DND-41 (cell line): Measurements from ENCODE around the gene TARDBP.

Experiments
- ATAC-seq: fragments of 200-7000 bp; cut with Tn5 transposase; 3 replicates; pipeline ENCODE4 v1.9.1; 2021; ENCODE audit warnings: low read depth; ENCODE audit not compliant: insufficient read depth
- DNase-seq: peaks from one replicate; pipeline ENCODE4 v3.0.0-alpha.2; 2020
- H2AFZ ChIP-seq: 2 replicates; pipeline ENCODE4 v1.6.0; 2012; ENCODE audit warnings: low read depth, low read length
- H3K27ac ChIP-seq: 2 replicates; pipeline ENCODE4 v1.5.1; 2012; ENCODE audit warnings: low read length, inconsistent platforms
- H3K27me3 ChIP-seq: fragments of 200-600 bp; sonication (generic); 2 replicates; pipeline ENCODE4 v1.6.0; 2012; ENCODE audit warnings: low read length, mild to moderate bottlenecking, inconsistent platforms; ENCODE audit not compliant: insufficient read depth, poor library complexity
- H3K36me3 ChIP-seq: 2 replicates; pipeline ENCODE4 v1.5.1; 2012; ENCODE audit warnings: low read length, inconsistent platforms; ENCODE audit not compliant: insufficient read depth
- H3K4me1 ChIP-seq: 2 replicates; pipeline ENCODE4 v1.5.1; 2012; ENCODE audit warnings: mild to moderate bottlenecking, low read length; ENCODE audit not compliant: insufficient read depth
- H3K4me2 ChIP-seq: 2 replicates; pipeline ENCODE4 v1.6.0; 2012; ENCODE audit warnings: mild to moderate bottlenecking, moderate library complexity, low read length, inconsistent platforms; ENCODE audit not compliant: insufficient read depth
- H3K4me3 ChIP-seq, 2 experiments: fragments of 200-600 bp in 1 of 2; shearing (Covaris generic) in 1 of 2; 2 replicates each; pipeline ENCODE4 v1.5.1; 2012 to 2016; ENCODE audit warnings: inconsistent platforms in 2 of 2, low read length in 2 of 2, mild to moderate bottlenecking in 2 of 2, low read depth in 1 of 2, moderate library complexity in 1 of 2
- H3K79me2 ChIP-seq: 2 replicates; pipeline ENCODE4 v1.6.0; 2012; ENCODE audit warnings: low read length, inconsistent platforms; ENCODE audit not compliant: insufficient read depth
- H3K9ac ChIP-seq: 2 replicates; pipeline ENCODE4 v1.6.0; 2012; ENCODE audit warnings: low read depth, mild to moderate bottlenecking, inconsistent platforms, low read length, moderate library complexity
- H3K9me3 ChIP-seq: 2 replicates; pipeline ENCODE4 v1.5.1; 2012; ENCODE audit warnings: low read length, moderate library complexity, mild to moderate bottlenecking, inconsistent platforms; ENCODE audit not compliant: insufficient read depth, severe bottlenecking
- H4K20me1 ChIP-seq: 2 replicates; pipeline ENCODE4 v1.6.0; 2012; ENCODE audit warnings: low read length; ENCODE audit not compliant: insufficient read depth
- CTCF ChIP-seq: IDR thresholded peaks from 2 replicates; pipeline ENCODE4 v1.5.1; 2012; ENCODE audit warnings: borderline replicate concordance, low read length, moderate library complexity, mild to moderate bottlenecking; ENCODE audit not compliant: poor library complexity, severe bottlenecking; ENCODE audit errors: extremely low read depth
- EZH2 ChIP-seq: IDR thresholded peaks from 3 replicates; pipeline ENCODE4 v1.6.1; 2012; ENCODE audit warnings: borderline replicate concordance, low read depth, mild to moderate bottlenecking, moderate library complexity, low read length, inconsistent platforms; ENCODE audit not compliant: severe bottlenecking

TARDBP gene

GRCh38 chr1:11059155-11059967 lies 46.9 kb downstream of the TARDBP start:
- Histone ChIP-seq H3K79me2 (peaks cover 37% of the 10 kb centered on the region), H3K4me1 (peaks cover 34% of the 10 kb centered on the region), H3K27ac (peak overlapping the region; percentile 77), H3K27me3 (no peaks in the 10 kb centered on the region), H2AFZ (peak overlapping the region; percentile 86), H4K20me1 (peaks cover 16% of the 10 kb centered on the region; the same call in 1 of the 2 replicates), H3K4me2 (peak overlapping the region; percentile 97), H3K9ac (peak overlapping the region; percentile 83), H3K9me3 (no peaks in the 10 kb centered on the region), H3K36me3 (peaks cover 45% of the 10 kb centered on the region), H3K4me3 (peak overlapping the region; percentile 95 to 99)
- 0 out of 3 replicates have a peak, but pooled peaks have one; percentile 7 for ATAC-seq
- peak; percentile 39 for DNase-seq
- no peak for TF ChIP-seq EZH2
- TF ChIP-seq CTCF: no peak

- peak within 1 kb of the TSS; percentile 83 for H3K9ac ChIP-seq
- H3K4me3 ChIP-seq: peak within 1 kb of the TSS; percentile 95 to 99
- no peaks in the 10 kb centered on the region for H3K27me3 ChIP-seq
- ATAC-seq: peak; percentile 97
- peak within 1 kb of the TSS; percentile 77 for H3K27ac ChIP-seq
- TF ChIP-seq EZH2 (no peak), CTCF (peak; percentile 8)
- H3K79me2 ChIP-seq: peaks cover 37% of the 10 kb centered on the region
- H4K20me1 ChIP-seq: peaks cover 10% of the 10 kb centered on the region; the same call in 1 of the 2 replicates
- peaks cover 45% of the 10 kb centered on the region for H3K36me3 ChIP-seq
- peak within 1 kb of the TSS; percentile 88 for H2AFZ ChIP-seq
- H3K4me2 ChIP-seq: peak within 1 kb of the TSS; percentile 97
- H3K4me1 ChIP-seq: peaks cover 34% of the 10 kb centered on the region
- peak; percentile 92 for DNase-seq
- no peaks in the 10 kb centered on the region for H3K9me3 ChIP-seq
Observed at GRCh38 chr1:11059968-11060830, 47.7 kb downstream of the TARDBP start, which contains the start of gene SRM. Gene SRM, minus strand, starts transcription at chr1:11060018. Its CDS starts 75 bp downstream, at chr1:11059943.

- H3K27me3 ChIP-seq: no peaks in the 10 kb centered on the region
- peaks cover 49% of the 10 kb centered on the region for H3K36me3 ChIP-seq
- no peak overlapping the region for H3K4me3 ChIP-seq
- H3K4me2 ChIP-seq: peak overlapping the region; percentile 76; the same call in 1 of the 2 replicates
- H3K4me1 ChIP-seq: peaks cover 34% of the 10 kb centered on the region
- peaks cover 37% of the 10 kb centered on the region for H3K79me2 ChIP-seq
- DNase-seq (no peak), ATAC-seq (no peak)
- peak overlapping the region; percentile 70; the same call in 1 of the 2 replicates for H3K9ac ChIP-seq
- H3K9me3 ChIP-seq: no peaks in the 10 kb centered on the region
- no peak for TF ChIP-seq CTCF
- no peak for TF ChIP-seq EZH2
- peaks cover 3% of the 10 kb centered on the region; the same call in 1 of the 2 replicates for H4K20me1 ChIP-seq
- H2AFZ ChIP-seq: no peak overlapping the region
- peak overlapping the region; percentile 8; the same call in 1 of the 2 replicates for H3K27ac ChIP-seq
Observed at GRCh38 chr1:11061652-11062365, 49.4 kb downstream of the TARDBP start.
